Neural crest cell (in vitro differentiated cells): ENCODE measurements around the gene FLOT1. TPM values are rescaled to one million over a fixed set of nuclear protein-coding genes. Genes with fewer than 3 reads are reported as not detected.

ENCODE experiments used
- DNase-seq: peaks from one replicate; pipeline ENCODE4 v3.0.0; 2021; ENCODE audit warnings: low read depth, mixed read lengths, low spot score
- H3K27ac Mint-ChIP-seq: one replicate; pipeline ENCODE4 v1.8.0; 2021; ENCODE audit warnings: mild to moderate bottlenecking, mixed read lengths; ENCODE audit not compliant: unreplicated experiment
- H3K27me3 Mint-ChIP-seq: 2 replicates; pipeline ENCODE4 v1.8.0; 2021; ENCODE audit warnings: low read depth, mild to moderate bottlenecking, mixed read lengths
- H3K36me3 Mint-ChIP-seq: 2 replicates; pipeline ENCODE4 v1.8.0; 2021; ENCODE audit warnings: low read depth, mild to moderate bottlenecking, mixed read lengths
- H3K4me1 Mint-ChIP-seq: 2 replicates; pipeline ENCODE4 v1.8.0; 2021; ENCODE audit warnings: mixed read lengths
- H3K4me3 Mint-ChIP-seq: one replicate; pipeline ENCODE4 v1.8.0; 2021; ENCODE audit warnings: mild to moderate bottlenecking, mixed read lengths
- H3K9me3 Mint-ChIP-seq: 2 replicates; pipeline ENCODE4 v1.8.0; 2021; ENCODE audit warnings: mixed read lengths
- total RNA-seq: library from RNA; stranded (reverse); gene quantifications from 2 replicates; pipeline ENCODE4 v1.2.1, GENCODE V29; 2021
- TF ChIP-seq, protein P1 (sequence below): fragments of 200-600 bp; sonication (generic); conservative IDR thresholded peaks from 2 replicates; pipeline ENCODE4 v1.5.0; 2021; ENCODE audit warnings: antibody characterized with exemption, mild to moderate bottlenecking

FLOT1 gene
- total RNA-seq, 1 donor from 2014 or later: 100 TPM

DNA sequence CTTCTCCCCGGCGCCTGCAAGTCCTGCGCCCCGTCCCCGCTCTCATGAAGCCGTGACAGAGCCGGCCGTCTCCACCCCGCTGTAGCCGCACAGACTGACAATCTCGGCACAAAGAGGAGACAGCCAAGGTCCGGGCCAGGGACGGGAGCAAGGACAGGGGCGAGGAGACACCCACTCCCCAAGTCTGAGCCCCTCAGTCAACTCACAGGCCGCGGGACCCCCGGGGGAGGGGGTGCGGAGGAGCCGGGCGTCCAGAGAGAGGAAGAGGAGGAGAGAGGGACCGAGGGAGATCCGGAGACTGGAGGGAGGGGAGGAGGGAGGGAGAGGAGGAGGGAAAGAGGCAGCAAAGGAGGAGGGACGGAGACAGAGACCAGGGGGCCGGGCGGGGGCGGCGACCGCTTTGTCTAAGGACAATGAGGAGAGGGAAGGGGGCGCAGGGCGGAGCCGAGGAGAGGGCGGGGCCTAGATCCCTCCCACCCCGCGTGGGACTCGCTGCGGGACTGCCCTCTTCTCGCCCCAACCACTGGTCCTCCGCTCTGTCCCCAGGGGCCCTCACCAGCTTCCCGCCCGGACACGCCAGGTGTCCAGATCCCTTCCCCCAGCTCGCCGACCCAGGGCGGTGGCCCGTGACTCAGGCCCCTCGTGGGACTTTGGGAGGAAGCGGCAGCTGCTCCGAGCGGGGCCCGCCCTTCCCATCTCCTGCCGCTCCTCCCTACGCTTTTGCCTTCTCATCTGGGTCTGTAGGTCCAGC lies 55.4 kb downstream of the FLOT1 start:
- H3K4me3 Mint-ChIP-seq: peak overlapping the region; percentile 96
- H3K27me3 Mint-ChIP-seq: no peaks in the 10 kb centered on the region
- H3K4me1 Mint-ChIP-seq: peaks cover 84% of the 10 kb centered on the region
- peak; percentile 86 for DNase-seq
- TF ChIP-seq, protein P1, sequence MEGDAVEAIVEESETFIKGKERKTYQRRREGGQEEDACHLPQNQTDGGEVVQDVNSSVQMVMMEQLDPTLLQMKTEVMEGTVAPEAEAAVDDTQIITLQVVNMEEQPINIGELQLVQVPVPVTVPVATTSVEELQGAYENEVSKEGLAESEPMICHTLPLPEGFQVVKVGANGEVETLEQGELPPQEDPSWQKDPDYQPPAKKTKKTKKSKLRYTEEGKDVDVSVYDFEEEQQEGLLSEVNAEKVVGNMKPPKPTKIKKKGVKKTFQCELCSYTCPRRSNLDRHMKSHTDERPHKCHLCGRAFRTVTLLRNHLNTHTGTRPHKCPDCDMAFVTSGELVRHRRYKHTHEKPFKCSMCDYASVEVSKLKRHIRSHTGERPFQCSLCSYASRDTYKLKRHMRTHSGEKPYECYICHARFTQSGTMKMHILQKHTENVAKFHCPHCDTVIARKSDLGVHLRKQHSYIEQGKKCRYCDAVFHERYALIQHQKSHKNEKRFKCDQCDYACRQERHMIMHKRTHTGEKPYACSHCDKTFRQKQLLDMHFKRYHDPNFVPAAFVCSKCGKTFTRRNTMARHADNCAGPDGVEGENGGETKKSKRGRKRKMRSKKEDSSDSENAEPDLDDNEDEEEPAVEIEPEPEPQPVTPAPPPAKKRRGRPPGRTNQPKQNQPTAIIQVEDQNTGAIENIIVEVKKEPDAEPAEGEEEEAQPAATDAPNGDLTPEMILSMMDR: no peak
- peaks cover 2% of the 10 kb centered on the region for H3K36me3 Mint-ChIP-seq
- H3K9me3 Mint-ChIP-seq: no peaks in the 10 kb centered on the region
- peak overlapping the region; percentile 97 for H3K27ac Mint-ChIP-seq

DNA sequence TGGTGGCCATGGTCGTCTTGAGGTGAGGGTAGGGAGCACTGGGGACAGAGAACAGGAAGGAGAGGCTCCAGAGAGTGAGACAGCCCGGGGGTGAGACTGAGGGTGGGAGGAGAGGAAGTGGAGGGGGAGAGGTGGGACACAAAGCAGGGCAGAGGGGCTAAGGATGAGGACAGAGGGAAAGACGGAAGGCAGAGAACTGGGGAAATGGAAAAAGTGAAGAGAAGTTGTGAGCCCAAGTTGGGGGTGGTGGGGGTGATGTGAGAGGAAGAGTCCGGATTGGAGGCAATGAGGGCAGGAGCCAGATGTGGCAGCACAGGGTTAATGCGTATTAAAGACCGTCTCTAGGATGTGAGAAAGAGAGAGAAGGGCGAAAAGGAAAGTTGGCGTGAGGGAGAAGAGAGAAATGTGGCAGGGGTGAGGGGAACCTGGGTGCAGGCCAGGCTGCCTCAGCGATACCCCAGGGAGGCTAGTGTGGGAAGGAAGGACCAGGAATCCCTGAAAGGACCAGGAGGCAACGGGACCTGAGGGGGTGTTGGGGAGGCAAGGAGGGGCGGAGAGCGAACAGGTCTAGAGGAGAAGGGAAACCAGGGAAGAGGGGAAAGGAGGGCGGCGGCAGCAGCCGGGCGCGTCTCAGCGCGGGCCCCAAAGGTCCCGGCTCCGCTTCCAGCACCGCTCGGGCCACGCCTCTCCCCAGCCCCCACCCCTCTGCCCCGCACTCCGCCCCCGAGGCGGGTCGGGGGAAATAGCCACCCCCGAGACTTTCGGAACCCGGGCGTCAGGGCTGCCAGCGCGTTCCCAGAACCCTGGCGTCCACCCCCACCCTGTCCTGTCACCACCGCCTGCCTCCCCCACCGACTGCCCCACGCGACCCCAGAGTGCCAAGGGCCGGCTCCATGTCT lies 56.2 kb downstream of the FLOT1 start, which contains the start of gene PPP1R18:
PPP1R18 (minus strand) TSS at position 637 of the 899 bp plus-strand sequence; CDS start at position 10, 627 bp downstream.
- DNase-seq: no peak
- Mint-ChIP-seq H3K4me1 (peaks cover 85% of the 10 kb centered on the region), H3K4me3 (peak within 1 kb of the TSS; percentile 96), H3K27me3 (no peaks in the 10 kb centered on the region), H3K9me3 (no peaks in the 10 kb centered on the region), H3K36me3 (peaks cover 3% of the 10 kb centered on the region), H3K27ac (peak within 1 kb of the TSS; percentile 97)
- TF ChIP-seq, protein P1: no peak

- H3K4me3 Mint-ChIP-seq: peak overlapping the region; percentile 96
- peak overlapping the region; percentile 85 for H3K27ac Mint-ChIP-seq
- H3K9me3 Mint-ChIP-seq: no peaks in the 10 kb centered on the region
- no peaks in the 10 kb centered on the region for H3K27me3 Mint-ChIP-seq
- H3K4me1 Mint-ChIP-seq: peaks cover 83% of the 10 kb centered on the region
- no peak for DNase-seq
- peaks cover 3% of the 10 kb centered on the region for H3K36me3 Mint-ChIP-seq
- TF ChIP-seq, protein P1: no peak
These were observed 57.1 kb downstream of the FLOT1 start for GRCh38 chr6:30685157-30686008.

GRCh38 chr6:30684386-30685156 lies 57.9 kb downstream of the FLOT1 start:
- Mint-ChIP-seq H3K4me3 (peak overlapping the region; percentile 96), H3K36me3 (peaks cover 3% of the 10 kb centered on the region), H3K27ac (peak overlapping the region; percentile 76), H3K27me3 (no peaks in the 10 kb centered on the region), H3K9me3 (no peaks in the 10 kb centered on the region), H3K4me1 (peaks cover 83% of the 10 kb centered on the region)
- DNase-seq: no peak
- TF ChIP-seq, protein P1: no peak
